Adrenal gland (tissue), 5 donors: ENCODE measurements around the gene NDOR1.

Experiments used
- POLR2A ChIP-seq, 2 donors: fragments of 450-650 bp; IDR thresholded peaks; one replicate each; pipeline ENCODE4 v1.6.1; 2017; ENCODE audit warnings: antibody characterized with exemption in 2 of 2, mild to moderate bottlenecking in 2 of 2, moderate library complexity in 1 of 2
- TF ChIP-seq, protein P1 (sequence below), 6 experiments: fragments of 450-650 bp in 4 of 6; fragments of 200-600 bp in 2 of 6; sonication (generic) in 1 of 6; IDR thresholded peaks; 1 replicate in 5 of 6; 2 replicates in 1 of 6; pipeline versions ENCODE4 v1.5.1 to v1.8.0; 2016 to 2021; ENCODE audit warnings: antibody characterized with exemption in 6 of 6, mild to moderate bottlenecking in 2 of 6, moderate library complexity in 1 of 6
- donor health status: DM: no; HTN: no; CAD: no.

DNA sequence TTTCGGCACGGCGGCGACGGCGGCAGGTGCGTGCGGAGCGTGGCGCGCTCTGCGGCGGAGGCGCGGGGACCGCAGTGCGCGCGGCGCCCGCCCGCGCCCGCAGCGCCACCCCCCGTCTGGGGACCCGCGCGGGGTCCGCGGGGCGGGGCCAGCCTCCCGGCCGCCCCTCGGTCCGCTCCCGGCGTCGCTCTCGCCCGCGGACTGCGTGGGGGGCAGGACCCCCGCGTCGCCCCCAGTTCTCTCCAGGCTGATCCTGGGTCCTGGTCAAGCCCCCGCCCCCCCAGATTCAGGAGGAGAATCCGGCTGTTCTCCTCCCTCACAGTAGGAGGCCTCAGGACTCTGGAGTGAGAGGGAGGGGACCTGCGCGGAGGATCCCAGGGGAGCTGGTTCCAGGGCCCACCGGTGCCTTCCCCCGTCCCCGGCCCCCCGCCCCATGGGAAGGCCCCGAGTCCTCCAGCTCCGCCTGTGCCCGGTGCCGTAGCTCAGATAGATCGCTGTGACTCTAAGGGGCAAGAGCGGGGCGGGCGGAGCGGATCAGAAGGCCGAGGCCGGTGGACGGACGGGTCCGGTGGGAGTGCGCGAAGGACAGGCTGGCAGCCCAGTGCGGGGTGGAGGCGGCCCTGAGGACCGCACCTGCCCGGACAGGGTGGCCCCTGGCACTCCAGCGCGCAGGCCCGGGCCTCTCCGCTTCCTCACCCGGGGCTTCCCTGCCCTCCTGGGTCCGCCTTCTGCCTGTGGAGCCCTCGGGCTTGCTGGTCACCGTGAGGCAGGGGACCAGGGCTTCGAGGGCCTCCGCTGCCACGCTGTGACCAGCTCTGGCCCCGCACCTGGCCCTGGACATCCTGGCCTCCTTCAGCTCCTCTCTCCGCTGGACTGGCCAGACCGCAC is 16.9 kb downstream of the NDOR1 start, which contains the start of gene RNF208:
- TF ChIP-seq, protein P1, sequence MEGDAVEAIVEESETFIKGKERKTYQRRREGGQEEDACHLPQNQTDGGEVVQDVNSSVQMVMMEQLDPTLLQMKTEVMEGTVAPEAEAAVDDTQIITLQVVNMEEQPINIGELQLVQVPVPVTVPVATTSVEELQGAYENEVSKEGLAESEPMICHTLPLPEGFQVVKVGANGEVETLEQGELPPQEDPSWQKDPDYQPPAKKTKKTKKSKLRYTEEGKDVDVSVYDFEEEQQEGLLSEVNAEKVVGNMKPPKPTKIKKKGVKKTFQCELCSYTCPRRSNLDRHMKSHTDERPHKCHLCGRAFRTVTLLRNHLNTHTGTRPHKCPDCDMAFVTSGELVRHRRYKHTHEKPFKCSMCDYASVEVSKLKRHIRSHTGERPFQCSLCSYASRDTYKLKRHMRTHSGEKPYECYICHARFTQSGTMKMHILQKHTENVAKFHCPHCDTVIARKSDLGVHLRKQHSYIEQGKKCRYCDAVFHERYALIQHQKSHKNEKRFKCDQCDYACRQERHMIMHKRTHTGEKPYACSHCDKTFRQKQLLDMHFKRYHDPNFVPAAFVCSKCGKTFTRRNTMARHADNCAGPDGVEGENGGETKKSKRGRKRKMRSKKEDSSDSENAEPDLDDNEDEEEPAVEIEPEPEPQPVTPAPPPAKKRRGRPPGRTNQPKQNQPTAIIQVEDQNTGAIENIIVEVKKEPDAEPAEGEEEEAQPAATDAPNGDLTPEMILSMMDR (IDR thresholded peaks at IDR 0.05): no peak
- no peak for TF ChIP-seq POLR2A (IDR thresholded peaks at IDR 0.05)
